Erythroblast (primary cell): ENCODE measurements around the gene ZNF827.

Experiments used
- GATA1 ChIP-seq: IDR thresholded peaks from 2 replicates; pipeline ENCODE4 v1.6.1; 2011; ENCODE audit warnings: low read depth, mild to moderate bottlenecking, control low read depth, low read length, moderate library complexity
- POLR2A ChIP-seq: IDR thresholded peaks from 2 replicates; pipeline ENCODE4 v1.6.1; 2011; ENCODE audit warnings: mild to moderate bottlenecking, low read length

GRCh38 chr4:145760961-145761929 lies 177.4 kb downstream of the ZNF827 start:
- TF ChIP-seq POLR2A (no peak), GATA1 (no peak)
